GM19395 (cell line): ENCODE results near the gene ABCG2.

Source experiments
- ATAC-seq: cut with Tn5 transposase; IDR thresholded peaks from one replicate; pipeline ENCODE4 v1.9.1; 2021; ENCODE audit warnings: mild to moderate bottlenecking, moderate library complexity; ENCODE audit not compliant: unreplicated experiment

Gene ABCG2

GRCh38 chr4:88158489-88159228, at the start of gene ABCG2:
Gene ABCG2, minus strand, starts transcription at chr4:88158639. Its CDS starts 18,644 bp downstream, at chr4:88139995.
- peak; percentile 69 for ATAC-seq

GRCh38 chr4:88208156-88208555, 49.7 kb upstream of the ABCG2 start:
- ATAC-seq = no peak

- ATAC-seq = no peak
Observed at GRCh38 chr4:88207171-88207570, 48.7 kb upstream of the ABCG2 start.

- no peak for ATAC-seq
Observed at GRCh38 chr4:88204882-88205281, 46.4 kb upstream of the ABCG2 start.

- ATAC-seq = no peak
Observed at GRCh38 chr4:88202443-88202842, 44.0 kb upstream of the ABCG2 start.

GRCh38 chr4:88200186-88200585, 41.7 kb upstream of the ABCG2 start:
- ATAC-seq = no peak

- no peak for ATAC-seq
Observed at GRCh38 chr4:88196523-88197185, 38.2 kb upstream of the ABCG2 start.

GRCh38 chr4:88196013-88196365, 37.5 kb upstream of the ABCG2 start:
- no peak for ATAC-seq

- ATAC-seq = no peak
Observed at GRCh38 chr4:88195328-88196012, 37.0 kb upstream of the ABCG2 start.

- no peak for ATAC-seq
Observed at GRCh38 chr4:88191404-88191803, 33.0 kb upstream of the ABCG2 start.

GRCh38 chr4:88189881-88190585, 31.6 kb upstream of the ABCG2 start:
- ATAC-seq = no peak

GRCh38 chr4:88189418-88189738, 30.9 kb upstream of the ABCG2 start:
- no peak for ATAC-seq

GRCh38 chr4:88188738-88189417, 30.4 kb upstream of the ABCG2 start:
- ATAC-seq = no peak

GRCh38 chr4:88187766-88188165, 29.3 kb upstream of the ABCG2 start:
- no peak for ATAC-seq

GRCh38 chr4:88185906-88186305, 27.5 kb upstream of the ABCG2 start:
- no peak for ATAC-seq

GRCh38 chr4:88179261-88179660, 20.8 kb upstream of the ABCG2 start:
- no peak for ATAC-seq

- ATAC-seq = no peak
Observed at GRCh38 chr4:88178626-88179231, 20.3 kb upstream of the ABCG2 start.

- ATAC-seq = no peak
Observed at GRCh38 chr4:88177983-88178625, 19.7 kb upstream of the ABCG2 start.

- no peak for ATAC-seq
Observed at GRCh38 chr4:88172987-88173386, 14.5 kb upstream of the ABCG2 start.

GRCh38 chr4:88171206-88171605, 12.8 kb upstream of the ABCG2 start:
- no peak for ATAC-seq
